Measurements from ENCODE around the gene ZCWPW2. TPM values are rescaled to one million over a fixed set of nuclear protein-coding genes. Genes with fewer than 3 reads are reported as not detected.

ZCWPW2 gene
- total RNA-seq, 1 donor from 2014 or later: 3.7 TPM

DNA sequence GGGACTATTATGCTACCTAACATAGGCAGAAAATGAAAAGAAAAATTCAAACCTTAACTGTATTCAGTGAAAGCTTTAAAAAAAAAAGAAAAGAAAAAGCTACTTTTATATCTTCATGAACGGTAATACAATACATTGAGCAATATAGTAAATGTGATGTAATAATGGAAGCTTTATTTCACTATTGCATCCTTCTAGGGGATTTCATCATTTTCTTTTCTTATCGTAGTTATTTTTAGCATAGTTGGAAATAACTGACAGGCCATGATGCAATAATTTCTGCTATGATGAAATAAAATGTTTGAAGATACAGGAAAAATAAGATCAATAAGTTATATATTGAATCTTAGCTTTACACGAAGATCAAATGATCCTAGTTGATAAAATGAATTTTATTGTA lies 40.3 kb upstream of the ZCWPW2 start:
- DNase-seq (ENCODE audit: extremely low spot score in 2 of 2): no peak
- no peak for TF ChIP-seq POLR2AphosphoS5 (IDR thresholded peaks at IDR 0.05; ENCODE audit: insufficient read depth in 1 of 2, low read depth in 1 of 2)
- TF ChIP-seq, protein P1, sequence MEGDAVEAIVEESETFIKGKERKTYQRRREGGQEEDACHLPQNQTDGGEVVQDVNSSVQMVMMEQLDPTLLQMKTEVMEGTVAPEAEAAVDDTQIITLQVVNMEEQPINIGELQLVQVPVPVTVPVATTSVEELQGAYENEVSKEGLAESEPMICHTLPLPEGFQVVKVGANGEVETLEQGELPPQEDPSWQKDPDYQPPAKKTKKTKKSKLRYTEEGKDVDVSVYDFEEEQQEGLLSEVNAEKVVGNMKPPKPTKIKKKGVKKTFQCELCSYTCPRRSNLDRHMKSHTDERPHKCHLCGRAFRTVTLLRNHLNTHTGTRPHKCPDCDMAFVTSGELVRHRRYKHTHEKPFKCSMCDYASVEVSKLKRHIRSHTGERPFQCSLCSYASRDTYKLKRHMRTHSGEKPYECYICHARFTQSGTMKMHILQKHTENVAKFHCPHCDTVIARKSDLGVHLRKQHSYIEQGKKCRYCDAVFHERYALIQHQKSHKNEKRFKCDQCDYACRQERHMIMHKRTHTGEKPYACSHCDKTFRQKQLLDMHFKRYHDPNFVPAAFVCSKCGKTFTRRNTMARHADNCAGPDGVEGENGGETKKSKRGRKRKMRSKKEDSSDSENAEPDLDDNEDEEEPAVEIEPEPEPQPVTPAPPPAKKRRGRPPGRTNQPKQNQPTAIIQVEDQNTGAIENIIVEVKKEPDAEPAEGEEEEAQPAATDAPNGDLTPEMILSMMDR (IDR thresholded peaks at IDR 0.05): no peak
- no peak for TF ChIP-seq POLR2A (IDR thresholded peaks at IDR 0.05)
- Histone ChIP-seq H3K4me3 (no peak overlapping the region), H3K9me3 (no peaks in the 10 kb centered on the region), H3K36me3 (no peaks in the 10 kb centered on the region), H3K4me1 (no peaks in the 10 kb centered on the region), H3K27me3 (no peaks in the 10 kb centered on the region), H3K27ac (no peak overlapping the region)
- intact Hi-C loops (cut with DNase I): no loop called here

DNA sequence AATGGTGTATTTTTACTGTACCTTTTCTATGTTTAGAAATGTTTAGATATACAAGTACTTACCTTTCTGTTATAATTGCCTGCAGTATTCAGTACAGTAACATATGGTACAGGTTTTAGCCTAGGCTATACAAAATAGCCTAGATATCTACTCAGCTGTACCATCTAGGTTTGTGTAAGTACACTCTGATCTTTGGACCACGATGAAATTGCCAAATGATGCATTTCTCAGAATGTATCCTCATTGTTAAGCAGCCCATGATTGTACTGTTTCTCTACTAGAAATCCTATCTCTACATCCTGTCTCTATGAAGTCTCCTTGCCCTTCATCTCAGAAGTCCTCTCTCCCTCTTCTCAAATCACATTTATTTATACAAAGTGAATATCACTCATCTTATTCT lies 32.8 kb upstream of the ZCWPW2 start:
- Histone ChIP-seq H3K4me1 (no peaks in the 10 kb centered on the region), H3K27ac (no peak overlapping the region), H3K9me3 (no peaks in the 10 kb centered on the region), H3K27me3 (no peaks in the 10 kb centered on the region), H3K36me3 (no peaks in the 10 kb centered on the region), H3K4me3 (no peak overlapping the region)
- intact Hi-C loops (cut with DNase I): no loop called here
- DNase-seq (ENCODE audit: extremely low spot score in 2 of 2): no peak
- TF ChIP-seq POLR2AphosphoS5 (IDR thresholded peaks at IDR 0.05; ENCODE audit: insufficient read depth in 1 of 2, low read depth in 1 of 2): no peak
- TF ChIP-seq, protein P1 (IDR thresholded peaks at IDR 0.05): no peak
- TF ChIP-seq POLR2A (IDR thresholded peaks at IDR 0.05): no peak

GRCh38 chr3:28316226-28316625 lies 32.3 kb upstream of the ZCWPW2 start:
- Histone ChIP-seq H3K4me3 (no peak overlapping the region), H3K27ac (no peak overlapping the region), H3K36me3 (no peaks in the 10 kb centered on the region), H3K9me3 (no peaks in the 10 kb centered on the region), H3K27me3 (no peaks in the 10 kb centered on the region), H3K4me1 (no peaks in the 10 kb centered on the region)
- no peak for DNase-seq (ENCODE audit: extremely low spot score in 2 of 2)
- intact Hi-C loops (cut with DNase I): no loop called here
- TF ChIP-seq, protein P1 (IDR thresholded peaks at IDR 0.05): no peak
- TF ChIP-seq POLR2AphosphoS5 (IDR thresholded peaks at IDR 0.05; ENCODE audit: insufficient read depth in 1 of 2, low read depth in 1 of 2) (no peak), POLR2A (IDR thresholded peaks at IDR 0.05) (no peak)

- Histone ChIP-seq H3K9me3 (no peaks in the 10 kb centered on the region), H3K36me3 (no peaks in the 10 kb centered on the region), H3K27me3 (no peaks in the 10 kb centered on the region), H3K4me3 (no peak overlapping the region), H3K27ac (no peak overlapping the region), H3K4me1 (no peaks in the 10 kb centered on the region)
- TF ChIP-seq POLR2AphosphoS5 (IDR thresholded peaks at IDR 0.05; ENCODE audit: insufficient read depth in 1 of 2, low read depth in 1 of 2) (no peak), POLR2A (IDR thresholded peaks at IDR 0.05) (no peak)
- TF ChIP-seq, protein P1 (IDR thresholded peaks at IDR 0.05): peak in 1 of 3 experiments; percentile 21
- DNase-seq (ENCODE audit: extremely low spot score in 2 of 2): no peak
- intact Hi-C loops (cut with DNase I): no loop called here
These were observed 31.0 kb upstream of the ZCWPW2 start for GRCh38 chr3:28317438-28318022.

GRCh38 chr3:28320981-28321380 lies 27.5 kb upstream of the ZCWPW2 start:
- TF ChIP-seq POLR2AphosphoS5 (IDR thresholded peaks at IDR 0.05; ENCODE audit: insufficient read depth in 1 of 2, low read depth in 1 of 2) (no peak), POLR2A (IDR thresholded peaks at IDR 0.05) (no peak)
- TF ChIP-seq, protein P1 (IDR thresholded peaks at IDR 0.05): no peak
- H3K9me3 ChIP-seq: no peaks in the 10 kb centered on the region
- no peak overlapping the region for H3K4me3 ChIP-seq
- peaks cover 0 to 18% of the 10 kb centered on the region in 2 donors for H3K36me3 ChIP-seq
- H3K4me1 ChIP-seq: no peaks in the 10 kb centered on the region
- H3K27me3 ChIP-seq: no peaks in the 10 kb centered on the region
- no peak for DNase-seq (ENCODE audit: extremely low spot score in 2 of 2)
- intact Hi-C loops (cut with DNase I): no loop called here
- no peak overlapping the region for H3K27ac ChIP-seq
